Heart left ventricle (tissue), 16 donors: Measurements from ENCODE around the gene DAAM1. TPM values are rescaled to one million over a fixed set of nuclear protein-coding genes. Genes with fewer than 3 reads are reported as not detected.

Experiments
- ATAC-seq, 4 donors: fragments of 200-7000 bp; cut with Tn5 transposase; one replicate each; pipeline ENCODE4 v1.9.1; 2020 to 2022; ENCODE audit warnings: moderate library complexity in 4 of 4, mild to moderate bottlenecking in 3 of 4, moderate number of reproducible peaks in 1 of 4
- DNase-seq, 5 donors: peaks; one replicate each; pipeline ENCODE4 v3.0.0-alpha.2; 2020
- H3K27ac ChIP-seq, 12 donors: fragments of 200-600 bp; sonication (generic) in 4 of 12; one replicate each; pipeline versions ENCODE4 v1.5.0 to v1.8.0; 2016 to 2022; ENCODE audit warnings: mild to moderate bottlenecking in 2 of 12
- H3K27me3 ChIP-seq, 9 donors: fragments of 200-600 bp; sonication (generic) in 2 of 9; one replicate each; pipeline versions ENCODE4 v1.5.1 to v1.8.0; 2016 to 2022; ENCODE audit warnings: mild to moderate bottlenecking in 3 of 9
- H3K36me3 ChIP-seq, 9 donors: fragments of 200-600 bp; sonication (generic) in 2 of 9; one replicate each; pipeline versions ENCODE4 v1.5.0 to v1.8.0; 2018 to 2022; ENCODE audit warnings: mild to moderate bottlenecking in 2 of 9
- H3K4me1 ChIP-seq, 12 donors: fragments of 200-600 bp; sonication (generic) in 4 of 12; one replicate each; pipeline versions ENCODE4 v1.5.0 to v1.8.0; 2016 to 2022; ENCODE audit warnings: mild to moderate bottlenecking in 3 of 12
- H3K4me3 ChIP-seq, 12 donors: fragments of 200-600 bp; sonication (generic) in 4 of 12; one replicate each; pipeline versions ENCODE4 v1.5.0 to v1.8.0; 2017 to 2022; ENCODE audit warnings: mild to moderate bottlenecking in 9 of 12, moderate library complexity in 4 of 12
- H3K9me3 ChIP-seq, 12 donors: fragments of 200-600 bp; sonication (generic) in 4 of 12; one replicate each; pipeline versions ENCODE4 v1.5.0 to v1.8.0; 2016 to 2022; ENCODE audit warnings: mild to moderate bottlenecking in 1 of 12
- CTCF ChIP-seq, 12 donors: fragments of 200-600 bp; sonication (generic) in 4 of 12; IDR thresholded peaks; one replicate each; pipeline versions ENCODE4 v1.5.0 to v1.8.0; 2018 to 2022; ENCODE audit warnings: antibody characterized with exemption in 12 of 12, mild to moderate bottlenecking in 5 of 12
- POLR2A ChIP-seq, 2 donors: fragments of 450-650 bp; IDR thresholded peaks; one replicate each; pipeline ENCODE4 v1.6.1; 2017; ENCODE audit warnings: antibody characterized with exemption in 2 of 2, mild to moderate bottlenecking in 2 of 2, moderate library complexity in 2 of 2
- WGBS, 4 donors: extraction: QIAGEN DNeasy Blood & Tissue Kit in 2 of 4; methylation state at CpG; one replicate each; pipeline versions ENCODE4 v1.1.5 to v1.1.7; 2013 to 2018; 5-methylcytosine and 5-hydroxymethylcytosine counted together
- intact Hi-C, 10 donors: fragments of 100-400 bp; cut with DNase I; formaldehyde crosslinking; loops; one replicate each; pipeline versions ENCODE4 v1.11.1 to v1.14.2; 2022
- polyA plus RNA-seq, 2 donors: library from polyadenylated mRNA; stranded (reverse); fragments of 200-250 nt; gene quantifications; one replicate each; pipeline ENCODE4 v1.2.3, GENCODE V29; 2013
- total RNA-seq, 9 donors: library from RNA; depleted of rRNA in 2 of 9; stranded (reverse); fragments of >200 nt in 2 of 9; fragmentation: NEBNext Ultra II Directional in 3 of 9; extraction: Animal tissue kit (Norgen Biotek cat#: 25700) in 3 of 9; gene quantifications; one replicate each; pipeline versions ENCODE4 v1.1.0 to v1.2.4, GENCODE V29; 2016 to 2023
- donor health status: ischemic (EF 13 %, LVEDD 7.1; RV severe dilation, severe dysfunction).
- donor health status: healthy with polysubstance abuse.
- donor health status: DM: no; HTN: yes; CAD: no.
- donor health status: DM: no; HTN: no; CAD: no.
- donor health status: ischemic (EF 25% LVEDD 6.9; RV normal size, moderate dysfunction).
- donor health status: ischemic (EF 25% LVEDD 5.7; RV mildly dilated, moderate dysfunction).
- donor health status: healthy.
- donor health status: DM: yes; HTN: yes; CAD: no.
- donor health status: ischemic (EF 35%, LVEDD 5.7; RV mildly dilated, moderate dysfunction).
- donor health status: nonischemic (EF 11% LVEDD 7.7; RV severe dilation, severe dysfunction).
- donor health status: DM: yes; HTN: yes; CAD: no.
- donor health status: PGD.
- donor health status: ischemic (EF 29% LVEDD 5.4; RV normal size, mild dysfunction).
- donor health status: nonischemic (EF 23%, LVEDD 6.1; RV moderate dilation, normal function).

DAAM1 gene
- total and polyA plus RNA-seq, 11 donors: 18.2 to 92.6 (median 67.2) TPM

- peak; percentile 75 to 92 (median 86) for DNase-seq
- intact Hi-C loops: loop anchor here in 6 of 10 donors (5.0 to 10.0 kb wide), 5 partner anchors 61 to 174 kb away; partner anchors contain the start of gene DAAM1 (in 1 of the 6)
- ATAC-seq: peak; percentile 68 to 77 (median 74)
- peaks cover 0 to 83% (median 60%) of the 10 kb centered on the region in 12 donors for H3K4me1 ChIP-seq
- WGBS, 4 donors: 35 to 48% (median 46%) methylated on average over 13 of the region's 13 CpGs
- peak overlapping the region; percentile 61 to 93 (median 84) for H3K27ac ChIP-seq
- H3K9me3 ChIP-seq: no peaks in the 10 kb centered on the region
- peak overlapping the region in 5 of 12 donors; percentile 4 to 37 (median 21) for H3K4me3 ChIP-seq
- TF ChIP-seq POLR2A (IDR thresholded peaks at IDR 0.05) (no peak), CTCF (IDR thresholded peaks at IDR 0.05) (peak in 3 of 12 donors; percentile 9 to 24 (median 19))
- H3K27me3 ChIP-seq: no peaks in the 10 kb centered on the region
- peaks cover 0 to 66% (median 22%) of the 10 kb centered on the region in 9 donors for H3K36me3 ChIP-seq
Measured at GRCh38 chr14:59360923-59361794, 172.7 kb downstream of the DAAM1 start.

- Histone ChIP-seq H3K4me3 (no peak overlapping the region), H3K36me3 (peaks cover 0 to 65% (median 20%) of the 10 kb centered on the region in 9 donors), H3K27ac (peak overlapping the region in 11 of 12 donors; percentile 48 to 93 (median 85)), H3K9me3 (no peaks in the 10 kb centered on the region), H3K27me3 (no peaks in the 10 kb centered on the region), H3K4me1 (peaks cover 0 to 75% (median 59%) of the 10 kb centered on the region in 12 donors)
- DNase-seq: no peak
- TF ChIP-seq POLR2A (IDR thresholded peaks at IDR 0.05) (no peak), CTCF (IDR thresholded peaks at IDR 0.05) (no peak)
- intact Hi-C loops: loop anchor here in 6 of 10 donors (5.0 to 10.0 kb wide), 5 partner anchors 60 to 175 kb away; partner anchors contain the start of gene DAAM1 (in 1 of the 6)
- ATAC-seq: no peak
- WGBS, 4 donors: 78 to 86% (median 80%) methylated on average over 2 of the region's 2 CpGs
Measured at GRCh38 chr14:59362513-59362912, 174.0 kb downstream of the DAAM1 start.

DNA sequence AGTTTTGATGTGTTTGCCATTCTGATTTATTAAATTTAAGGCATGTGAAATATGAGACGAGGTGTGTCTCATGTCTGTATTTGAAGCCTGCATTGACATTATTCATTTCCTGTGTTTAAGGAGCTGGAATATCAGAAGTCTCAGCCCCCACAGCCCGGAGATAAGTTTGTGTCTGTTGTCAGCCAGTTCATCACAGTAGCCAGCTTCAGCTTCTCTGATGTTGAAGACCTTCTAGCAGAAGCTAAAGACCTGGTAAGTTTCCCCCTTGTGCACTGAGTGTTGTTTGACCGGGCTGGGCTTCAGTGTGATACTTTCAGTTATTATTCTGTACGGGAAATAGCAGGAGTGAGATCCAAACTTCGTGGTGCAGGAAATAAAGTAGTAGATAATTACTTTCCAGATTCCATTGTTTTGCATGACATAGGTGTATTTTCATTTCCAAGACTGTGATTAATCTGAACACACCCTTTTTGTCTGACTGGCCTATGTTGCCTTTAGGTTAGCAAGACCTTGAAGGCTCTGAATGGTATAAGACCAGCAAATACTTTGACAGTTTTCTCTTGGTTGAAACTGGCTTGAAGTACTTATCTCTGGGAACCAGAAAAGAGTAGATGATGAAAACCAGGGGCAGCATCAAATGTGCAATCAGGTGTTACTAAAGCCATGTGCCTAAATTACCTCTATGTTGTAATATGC lies 175.2 kb downstream of the DAAM1 start:
- ATAC-seq (peak in 3 of 4 donors; percentile 4 to 29 (median 13)), DNase-seq (no peak)
- H3K4me3 ChIP-seq: peak overlapping the region in 5 of 12 donors; percentile 5 to 20 (median 7)
- peak overlapping the region; percentile 36 to 93 (median 82) for H3K27ac ChIP-seq
- intact Hi-C loops: loop anchor here in 6 of 10 donors (5.0 to 10.0 kb wide), 5 partner anchors 59 to 176 kb away; partner anchors contain the start of gene DAAM1 (in 1 of the 6)
- H3K36me3 ChIP-seq: peaks cover 0 to 71% (median 31%) of the 10 kb centered on the region in 9 donors
- H3K27me3 ChIP-seq: no peaks in the 10 kb centered on the region
- TF ChIP-seq POLR2A (IDR thresholded peaks at IDR 0.05): no peak
- TF ChIP-seq CTCF (IDR thresholded peaks at IDR 0.05): no peak
- WGBS, 4 donors: 8 to 17% (median 11%) methylated on average over 5 of the region's 5 CpGs
- no peaks in the 10 kb centered on the region for H3K9me3 ChIP-seq
- H3K4me1 ChIP-seq: peaks cover 0 to 64% (median 51%) of the 10 kb centered on the region in 12 donors
